COLO668 (cell line): ENCODE measurements around the gene ENTR1.
A peak's percentile ranks its signal among the peaks of the same experiment; 100 is the strongest.
"Not testable (repeated sequence)": the region's sequence is repeated elsewhere in the genome, so short reads cannot be mapped to it uniquely, and the experiment has no call there.

ENCODE experiments used
- DNase-seq: peaks from one replicate; lab custom pipeline; 2025; ENCODE audit not compliant: unreplicated experiment; lab: John Stamatoyannopoulos, UW

ENTR1 gene

DNA sequence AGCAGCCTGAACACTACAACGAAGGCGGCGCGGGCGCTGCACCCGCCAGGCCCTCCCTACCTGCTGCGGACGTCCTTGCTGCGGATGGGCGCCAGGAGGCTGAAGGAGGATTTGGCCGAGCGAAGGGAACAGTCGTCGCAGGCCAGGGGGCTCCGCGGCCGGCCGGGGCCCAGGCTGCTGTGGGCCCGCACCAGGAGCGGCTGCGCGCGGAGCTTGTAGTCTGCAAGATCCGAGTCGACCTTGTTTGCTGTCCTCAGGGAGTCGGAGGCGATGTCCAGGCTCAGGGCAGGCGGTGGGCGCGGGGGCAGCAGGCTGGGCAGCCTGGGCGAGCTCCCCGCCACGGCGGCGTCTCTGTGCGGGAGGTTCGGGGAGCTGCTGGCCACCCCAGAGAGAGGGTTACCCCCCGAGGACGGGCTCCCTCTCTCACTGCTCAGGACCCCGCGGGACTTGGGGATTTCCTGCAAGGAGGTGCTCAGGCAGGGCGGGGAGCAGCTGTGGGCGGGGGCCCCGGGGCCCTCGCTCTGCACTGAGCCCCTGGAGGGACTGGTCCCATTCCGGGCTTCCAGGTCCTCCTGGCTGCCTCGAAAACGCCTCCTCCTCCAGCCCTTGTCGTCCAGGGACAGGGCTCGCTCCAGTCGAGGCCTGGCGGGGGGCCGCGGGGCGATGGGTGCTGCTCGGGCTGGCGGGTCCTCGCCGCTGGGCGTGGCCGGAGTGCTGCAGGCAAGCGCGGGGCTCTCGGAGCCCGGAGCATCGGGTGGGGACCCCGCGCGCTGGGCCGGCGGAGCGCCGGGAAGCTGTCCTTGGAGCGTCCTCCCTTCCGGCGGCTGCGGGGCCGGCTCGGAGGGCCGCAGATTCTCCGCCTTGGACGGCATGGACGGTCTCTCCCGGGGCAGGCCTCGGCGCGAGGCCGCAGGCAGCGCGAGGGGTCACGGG is 28.4 kb upstream of the ENTR1 start:
- DNase-seq: peak; percentile 48

DNA sequence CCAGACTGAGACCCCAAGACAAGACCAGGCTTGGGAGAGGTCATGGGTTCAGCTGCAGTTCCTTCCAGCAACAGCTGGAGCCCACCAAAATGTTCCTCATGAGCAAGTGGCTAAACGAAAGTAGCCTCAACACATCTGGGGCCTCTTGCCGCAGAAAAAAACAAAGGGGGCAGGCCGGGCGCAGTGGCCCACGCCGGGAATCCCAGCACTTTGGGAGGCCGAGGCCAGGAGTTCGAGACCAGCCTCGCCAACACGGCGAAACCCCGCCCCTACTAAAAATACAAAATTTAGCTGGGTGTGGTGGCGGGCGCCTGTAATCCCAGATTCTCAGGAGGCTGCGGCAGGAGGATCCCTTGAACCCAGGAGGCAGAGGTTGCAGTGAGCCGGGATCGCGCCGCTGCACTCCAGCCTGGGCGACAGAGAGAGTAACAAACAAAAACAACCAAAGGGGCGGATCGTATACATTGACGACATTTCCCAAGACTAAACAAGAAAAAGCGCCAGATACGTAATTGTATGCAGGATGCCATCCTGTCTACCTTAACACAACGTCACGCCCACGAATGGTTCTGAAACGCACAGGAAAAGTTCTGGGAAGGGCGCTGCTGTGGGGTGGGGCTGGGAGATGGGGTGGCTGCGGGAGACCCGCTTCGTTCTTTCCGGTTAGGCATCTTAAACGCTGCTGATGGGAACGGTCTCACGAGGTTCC is 27.6 kb upstream of the ENTR1 start:
- DNase-seq: no peak

DNA sequence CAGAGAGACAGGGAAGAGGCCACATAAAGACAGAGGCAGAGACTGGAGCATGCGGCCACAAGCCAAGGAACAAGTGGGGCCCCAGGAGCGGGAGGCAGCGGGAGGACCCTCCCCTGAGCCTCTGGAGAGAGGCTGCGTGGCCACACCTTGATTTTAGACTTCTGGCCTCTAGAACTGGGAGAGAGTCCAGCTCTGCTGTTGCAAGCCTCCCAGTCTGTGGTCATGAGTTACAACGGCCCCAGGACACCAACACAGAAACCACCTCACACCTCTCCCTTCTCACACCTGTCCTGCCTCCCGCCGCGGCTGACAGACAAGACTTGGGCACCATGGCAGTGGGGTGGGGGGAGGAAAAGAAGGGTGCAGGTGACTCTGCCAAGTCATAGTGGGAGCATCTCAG is 27.0 kb upstream of the ENTR1 start:
- DNase-seq: peak; percentile 27

DNA sequence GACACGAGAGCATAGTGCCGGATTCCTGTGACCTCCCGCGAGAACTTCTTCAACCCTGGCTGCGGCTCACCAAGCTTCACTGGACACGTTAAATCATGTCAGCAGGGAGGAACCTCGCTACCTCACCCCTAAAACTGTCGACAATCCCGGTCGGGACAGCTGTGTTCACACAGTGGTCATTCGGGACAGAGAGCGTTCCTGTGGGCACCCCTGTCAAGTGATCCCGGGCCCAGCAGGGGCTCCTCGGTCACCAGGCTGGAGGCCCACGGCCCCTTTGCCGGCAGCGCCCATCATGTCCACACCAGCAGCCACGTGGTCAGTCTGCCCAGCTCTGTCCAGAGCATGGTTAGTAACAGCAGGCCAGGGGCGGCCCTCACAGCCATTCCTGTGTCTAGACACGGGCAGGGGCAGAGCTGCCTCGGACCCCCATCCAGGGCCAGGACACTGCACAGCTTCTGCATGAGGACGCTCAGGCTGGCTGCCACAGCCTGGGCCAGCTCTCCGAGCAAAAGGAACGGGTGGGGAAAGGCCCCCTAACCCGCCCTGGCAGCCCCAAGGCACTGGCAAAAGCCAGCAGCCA is 25.7 kb upstream of the ENTR1 start:
- no peak for DNase-seq

DNA sequence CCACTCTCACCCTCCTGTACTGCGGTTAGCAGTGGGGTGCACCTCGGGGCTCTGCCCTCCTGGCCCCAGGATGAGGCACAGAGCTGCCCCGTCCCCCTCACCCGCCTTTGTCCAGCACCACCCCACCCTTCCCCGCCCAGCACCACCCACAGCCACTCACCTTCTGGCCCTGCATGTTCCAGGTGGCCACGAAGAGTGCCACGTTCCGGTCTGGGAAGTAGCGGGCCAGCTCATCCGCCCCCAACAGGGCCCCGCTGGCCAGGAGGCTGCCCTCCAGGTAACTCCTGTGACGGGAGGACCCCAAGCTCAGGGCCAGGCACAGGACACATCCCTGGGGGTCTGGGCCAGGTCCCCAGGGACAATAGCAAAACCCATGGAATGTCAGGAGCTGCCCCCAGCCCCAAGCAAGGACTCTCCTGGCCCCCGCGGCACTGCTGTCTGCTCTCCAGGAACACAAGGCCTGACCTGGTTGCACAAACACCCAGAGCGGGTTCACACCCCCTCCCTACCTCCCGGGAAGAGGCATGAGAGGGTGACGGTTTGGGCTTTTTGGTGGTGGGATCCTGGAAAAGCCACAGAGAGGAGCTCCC is 24.3 kb upstream of the ENTR1 start:
- no peak for DNase-seq

DNA sequence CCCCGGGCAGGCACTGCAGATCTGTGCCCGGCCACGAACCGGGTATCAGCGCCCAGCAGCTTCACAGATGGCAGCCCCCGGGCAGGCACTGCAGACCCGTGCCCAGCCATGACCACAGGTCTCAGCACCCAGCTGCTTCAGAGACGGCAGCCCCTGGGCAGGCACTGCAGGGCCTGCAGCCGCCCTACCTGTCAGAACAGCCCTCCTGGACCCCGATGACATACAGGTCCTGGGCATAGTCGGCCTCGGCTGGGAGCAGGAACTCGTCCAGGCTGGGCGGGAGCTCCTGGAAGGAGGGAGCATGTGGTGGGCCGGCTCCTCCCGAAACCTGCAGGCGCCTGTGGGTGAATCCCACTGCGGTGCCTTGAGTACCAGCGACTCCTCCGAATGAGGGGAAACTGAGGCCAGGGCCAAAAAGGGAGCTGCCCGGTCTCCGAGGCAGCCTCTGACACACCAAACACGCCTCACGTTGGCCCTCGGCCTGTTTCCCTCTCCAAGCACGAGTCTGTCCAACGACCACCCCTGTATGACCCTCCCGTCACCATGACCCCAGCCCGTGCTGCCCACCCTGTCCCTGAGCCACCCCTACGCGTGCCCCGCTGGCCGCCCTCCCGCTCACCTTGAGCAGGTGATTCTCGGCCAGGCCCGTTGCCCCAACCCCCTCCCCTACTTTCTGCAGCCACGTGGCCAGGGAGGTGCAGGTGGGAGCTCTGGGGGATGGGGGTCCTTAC is 23.6 kb upstream of the ENTR1 start:
- no peak for DNase-seq

DNA sequence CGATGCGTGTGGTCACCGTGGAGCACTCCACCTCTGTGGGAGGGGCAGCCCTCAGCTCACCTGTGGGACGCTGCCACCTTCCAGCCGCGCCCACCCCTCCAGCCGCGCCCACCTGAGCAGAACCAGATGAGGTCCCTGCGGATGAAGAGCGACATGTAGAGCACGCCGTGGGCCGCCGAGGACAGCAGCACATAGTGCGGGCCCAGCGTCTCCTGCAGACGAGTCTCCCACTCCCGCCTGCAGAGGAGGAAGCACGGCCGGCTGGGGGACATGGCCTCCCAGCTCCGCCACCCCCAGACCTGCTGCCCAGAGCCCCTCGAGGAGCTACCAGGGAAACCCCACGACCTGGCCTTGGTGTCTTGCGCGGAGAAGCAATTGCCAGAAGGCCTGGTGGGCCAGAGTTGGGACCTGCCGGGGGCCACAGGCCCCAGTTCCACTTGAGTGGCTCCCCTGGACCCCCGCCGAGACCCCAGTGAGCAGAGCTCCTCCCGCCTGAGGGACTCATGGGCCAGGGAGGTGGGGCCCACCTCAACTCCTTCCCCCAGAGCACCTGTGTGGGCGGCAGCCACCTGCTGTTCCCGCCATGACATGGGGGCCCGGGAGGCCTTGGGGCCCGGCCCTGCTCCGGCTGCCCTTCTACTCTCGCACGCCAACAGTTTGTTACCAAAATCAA is 22.8 kb upstream of the ENTR1 start:
- no peak for DNase-seq

DNA sequence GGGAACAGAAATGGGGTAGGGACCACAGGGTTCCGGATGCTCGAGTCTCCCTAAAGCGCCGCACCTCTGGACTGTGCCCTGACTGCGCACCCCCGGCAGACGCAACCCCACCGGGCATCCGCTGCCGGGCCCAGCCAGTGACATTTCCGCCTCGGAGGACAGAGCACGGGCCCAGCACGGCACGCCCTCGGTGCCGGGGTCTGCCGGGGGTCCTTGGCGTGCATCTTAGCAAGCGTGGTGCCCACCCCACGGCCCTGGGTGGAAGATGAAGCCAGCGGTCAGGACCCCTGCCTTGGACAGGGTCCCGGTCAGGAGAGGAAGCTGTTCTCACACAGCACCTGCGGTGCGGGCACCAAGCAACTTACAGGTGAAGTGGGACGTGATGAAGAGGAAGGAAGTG is 22.2 kb upstream of the ENTR1 start:
- DNase-seq: no peak

DNA sequence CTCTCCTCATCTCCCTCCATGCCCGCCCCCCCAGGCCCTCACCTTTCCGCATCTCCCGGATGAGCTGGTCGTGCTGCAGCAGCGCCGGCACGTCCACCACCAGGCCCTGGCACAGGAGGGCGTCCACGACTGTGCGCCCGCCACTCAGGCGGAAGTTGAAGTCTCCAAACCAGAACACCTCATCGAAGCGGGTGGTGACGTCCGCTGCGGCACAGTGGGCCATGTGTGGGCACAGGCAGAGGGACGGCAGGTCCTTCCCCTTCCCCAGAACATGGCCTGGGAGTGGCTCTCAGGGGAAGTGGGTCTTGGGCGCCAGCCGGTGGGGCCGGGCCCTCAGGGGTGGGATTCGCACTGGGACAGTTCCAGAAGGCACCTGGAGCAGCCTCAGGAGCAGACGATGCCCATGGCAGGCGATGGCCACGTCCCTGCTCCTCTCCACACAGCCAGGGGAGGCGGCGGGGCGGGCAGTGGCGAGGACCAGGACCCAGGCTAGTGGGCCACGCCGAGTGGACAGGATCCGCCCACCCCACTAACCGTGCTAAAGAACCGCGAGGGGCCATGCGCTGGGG is 21.5 kb upstream of the ENTR1 start:
- DNase-seq: no peak

DNA sequence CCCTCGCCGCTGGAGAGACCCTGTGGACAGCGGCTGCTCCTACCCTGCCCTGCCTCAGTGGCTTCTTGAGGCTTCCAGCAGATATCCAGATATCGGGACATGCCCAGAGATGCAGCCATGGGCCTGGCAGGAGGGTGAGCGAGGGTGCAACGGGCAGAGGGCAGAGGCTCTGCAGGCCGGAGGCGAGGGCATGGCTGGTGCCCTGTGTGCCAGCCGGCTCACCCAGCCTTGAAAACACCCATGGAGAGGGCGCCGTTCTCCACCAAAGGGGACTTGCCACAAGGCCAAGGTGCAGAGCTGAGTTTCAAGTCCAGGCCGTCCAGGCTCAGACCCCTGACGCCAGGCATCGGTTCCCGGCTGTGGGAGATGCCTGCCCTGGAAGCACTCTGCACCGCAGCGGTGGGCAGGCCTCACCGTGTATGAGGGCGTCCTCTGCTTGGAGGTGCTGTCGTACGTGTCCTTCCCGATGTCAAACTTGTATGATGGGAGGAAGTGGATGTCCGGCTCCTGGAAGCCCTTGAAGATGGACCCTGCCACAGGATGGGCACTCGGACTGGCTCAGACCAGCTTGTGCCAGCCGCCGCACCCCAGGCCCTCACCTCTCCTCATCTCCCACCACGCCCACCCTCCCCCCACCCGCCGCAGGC is 20.3 kb upstream of the ENTR1 start:
- no peak for DNase-seq

DNA sequence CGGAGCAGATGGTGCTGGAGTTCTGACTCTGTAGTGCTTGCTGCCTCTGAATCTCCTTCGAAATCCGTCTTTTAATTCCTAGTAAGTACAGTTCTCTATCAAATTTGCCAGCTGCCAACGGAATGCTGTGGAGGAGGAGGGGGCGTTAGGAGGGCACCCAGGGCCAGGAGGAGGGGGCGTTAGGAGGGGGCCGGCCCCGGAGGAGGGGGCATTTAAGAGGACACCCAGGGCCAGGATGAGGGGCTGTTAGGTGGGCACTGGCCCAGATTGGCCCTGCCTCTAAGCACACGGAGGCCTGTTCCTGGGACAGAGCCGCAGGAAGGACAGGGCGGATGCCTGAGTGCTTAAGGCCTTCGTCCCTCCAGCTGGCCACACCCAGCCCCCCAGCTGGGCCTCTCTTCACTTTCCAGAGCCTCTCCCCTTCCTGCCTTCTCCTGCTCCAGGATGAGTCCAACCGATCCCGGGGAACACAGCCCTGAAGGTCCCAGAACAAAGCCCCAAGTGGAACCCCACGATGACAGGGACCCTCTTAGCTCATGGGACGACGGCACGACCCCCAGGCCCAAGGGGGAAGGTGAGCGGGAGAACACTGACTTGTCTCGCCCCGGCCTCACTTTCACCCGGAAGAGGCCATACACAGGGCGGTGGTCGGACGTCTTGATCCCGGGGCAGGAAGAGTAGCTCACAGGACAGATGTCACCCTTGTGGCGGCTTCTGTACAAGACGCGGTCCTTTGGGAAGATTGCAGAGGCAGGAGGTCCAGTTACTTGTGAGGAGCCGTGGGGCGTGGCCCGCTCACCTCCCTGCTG is 19.5 kb upstream of the ENTR1 start:
- no peak for DNase-seq

DNA sequence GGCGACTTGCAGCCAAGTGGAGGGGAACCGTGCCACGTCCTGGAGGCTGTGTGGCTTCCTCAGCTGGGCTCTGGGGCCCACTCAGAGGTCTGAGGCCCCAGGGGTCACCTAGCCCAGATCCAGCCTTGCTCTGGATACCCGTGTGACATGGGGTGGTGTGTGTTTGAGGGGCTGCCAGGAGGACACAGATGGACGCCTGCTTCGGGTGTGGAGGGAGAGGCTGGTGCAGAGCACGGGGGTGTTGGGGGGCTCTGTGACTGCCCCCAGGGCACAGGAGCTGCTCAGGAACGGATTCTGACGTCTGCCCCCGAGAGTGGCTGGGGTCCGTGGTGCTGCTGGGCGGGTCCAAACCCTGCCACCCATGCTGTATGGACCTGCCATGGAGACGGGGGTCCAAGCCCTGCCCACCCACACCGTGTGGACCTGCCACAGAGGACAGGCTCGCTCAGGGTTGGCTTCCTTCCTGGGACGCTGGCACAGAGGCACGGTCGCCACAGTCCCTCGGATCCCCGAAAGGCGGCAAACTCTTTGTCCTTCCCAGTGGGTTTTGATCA is 18.7 kb upstream of the ENTR1 start:
- DNase-seq: no peak

DNA sequence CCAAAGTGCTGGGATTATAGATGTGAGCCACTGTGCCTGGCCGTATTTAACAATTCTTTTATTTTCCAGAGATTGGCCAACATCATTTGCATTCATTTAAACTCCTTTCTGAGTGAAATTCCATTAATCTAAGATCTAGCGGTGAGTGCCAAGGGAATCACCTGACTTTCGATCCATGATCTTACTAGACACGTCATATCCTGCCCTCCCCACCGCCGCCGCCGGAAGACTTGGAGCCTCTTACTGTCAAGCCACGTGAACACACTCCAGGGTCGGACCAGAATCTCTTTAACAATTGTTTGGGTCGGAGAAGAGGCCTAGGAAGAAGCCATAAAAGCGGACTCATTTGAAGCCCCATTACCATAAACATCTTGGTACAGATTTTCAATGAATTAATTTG is 16.4 kb upstream of the ENTR1 start:
- no peak for DNase-seq

DNA sequence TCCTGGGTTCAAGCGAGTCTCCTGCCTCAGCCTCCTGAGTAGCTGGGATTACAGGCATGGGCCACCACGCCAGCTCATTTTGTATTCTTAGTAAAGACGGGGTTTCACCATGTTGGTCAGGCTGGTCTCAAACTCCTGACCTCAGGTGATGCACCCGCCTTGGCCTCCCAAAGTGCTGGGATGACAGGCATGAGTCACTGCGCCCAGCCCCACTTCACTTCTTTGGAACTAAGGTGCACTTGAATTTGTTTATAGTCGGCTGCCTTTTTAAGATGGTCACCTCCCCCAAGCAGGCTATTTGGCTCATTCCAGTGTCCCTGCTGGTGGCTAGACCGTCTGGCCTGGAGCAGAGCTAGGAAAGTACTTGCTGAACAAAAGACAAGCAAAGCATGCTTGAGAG is 15.0 kb upstream of the ENTR1 start:
- DNase-seq: not testable (repeated sequence)

DNA sequence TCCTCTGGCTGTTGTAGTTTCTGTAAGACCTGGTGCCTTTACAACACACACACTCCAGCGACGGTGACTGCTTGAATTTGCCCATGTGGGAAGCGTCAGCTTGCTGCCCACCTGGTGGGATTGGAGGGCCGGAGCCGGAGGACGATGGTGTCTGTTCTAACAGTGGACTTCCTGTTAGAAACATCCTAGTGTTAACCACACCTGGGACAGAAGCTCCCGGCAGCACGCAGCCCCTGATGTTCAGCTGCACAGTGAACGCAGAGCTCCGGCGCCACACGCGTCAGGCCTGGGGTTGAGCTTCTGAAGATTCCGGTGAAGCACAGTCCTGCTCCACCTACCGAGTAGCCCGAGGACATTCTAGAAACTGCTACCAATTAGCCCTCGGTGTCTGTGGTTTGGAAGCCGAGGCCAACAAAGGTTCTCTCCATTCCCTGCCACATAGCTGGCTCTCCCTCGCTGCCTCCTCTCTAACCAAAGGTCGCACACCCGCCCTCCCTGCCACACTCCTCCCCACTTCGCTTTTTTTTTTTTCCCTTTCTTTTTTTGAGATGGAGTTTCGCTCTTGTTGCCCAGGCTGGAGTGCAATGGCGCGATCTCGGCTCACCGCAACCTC is 14.4 kb upstream of the ENTR1 start:
- DNase-seq: no peak

DNA sequence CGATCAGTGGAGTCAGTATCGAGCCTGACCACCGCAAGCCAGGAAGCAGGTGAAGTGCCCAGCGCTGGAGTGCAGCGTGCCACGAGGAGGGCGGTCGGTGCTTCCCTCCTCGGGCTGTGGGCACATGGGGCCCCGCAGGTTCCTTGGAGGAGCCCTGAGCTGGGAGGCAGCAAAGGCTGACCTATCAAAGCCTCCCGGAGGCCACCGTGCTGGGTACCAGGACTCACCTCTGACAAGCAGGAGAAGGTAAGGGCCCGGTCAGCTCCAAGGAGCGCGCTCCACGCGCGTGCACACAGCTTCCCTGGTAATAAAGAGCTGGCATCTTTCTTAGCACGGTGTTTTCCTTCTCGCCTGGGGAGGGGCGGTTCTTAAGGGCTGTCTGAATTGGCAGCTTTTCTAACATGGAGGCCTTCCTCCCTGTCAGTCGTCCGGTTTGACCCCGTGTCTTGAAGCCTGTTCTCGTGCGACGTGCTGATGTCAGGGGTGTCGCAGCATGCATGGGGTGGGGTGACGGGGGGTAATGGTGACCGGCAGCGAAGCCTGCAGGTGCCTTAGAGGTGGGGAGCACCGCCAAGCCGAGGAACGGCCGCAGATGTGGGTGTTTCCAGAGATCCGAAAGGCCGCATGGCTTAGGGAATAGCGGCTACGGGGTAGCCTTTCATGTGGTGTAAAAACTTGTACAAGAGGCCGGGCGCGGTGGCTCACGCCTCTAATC is 13.2 kb upstream of the ENTR1 start:
- DNase-seq: no peak

DNA sequence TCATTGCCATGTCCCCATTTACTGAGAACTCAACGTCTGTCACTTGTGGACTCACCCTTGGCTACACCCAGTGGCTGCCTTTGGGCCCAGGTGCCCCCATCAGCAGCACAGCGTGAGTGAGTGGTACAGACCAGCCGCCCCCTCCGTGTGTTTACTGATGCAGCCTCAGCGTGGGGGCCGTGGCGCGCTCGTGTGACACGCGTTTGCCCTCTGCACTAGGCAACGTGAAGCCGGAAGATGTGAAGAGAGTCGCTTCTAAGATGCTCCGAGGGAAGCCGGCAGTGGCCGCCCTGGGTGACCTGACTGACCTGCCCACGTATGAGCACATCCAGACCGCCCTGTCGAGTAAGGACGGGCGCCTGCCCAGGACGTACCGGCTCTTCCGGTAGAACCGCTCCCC is 12.5 kb upstream of the ENTR1 start:
- DNase-seq: no peak
